ENCODE results near the gene RASSF8. TPM values are rescaled to one million over a fixed set of nuclear protein-coding genes. Genes with fewer than 3 reads are reported as not detected.
A peak's percentile ranks its signal among the peaks of the same experiment; 100 is the strongest.

The RASSF8 gene
- total and polyA plus RNA-seq, 9 of the 15 experiments (the other 6 are each of a cell fraction or from before 2014, with no cell fraction given): 0.01 to 0.36 (median 0.12) TPM; not detected in 1

GRCh38 chr12:25958428-25959070 is at the start of gene RASSF8 (continued):
- TF ChIP-seq ZNF740 (CRISPR knock-in tag; IDR thresholded peaks at IDR 0.05): no peak
- TF ChIP-seq ZNF740 (tag; IDR thresholded peaks at IDR 0.05): no peak
- TF ChIP-seq ZNF217 (CRISPR knock-in tag; IDR thresholded peaks at IDR 0.05): no peak
- TF ChIP-seq PTBP1 (IDR thresholded peaks at IDR 0.05; ENCODE audit: low read depth, low read length): no peak
- TF ChIP-seq THRA (IDR thresholded peaks at IDR 0.05): no peak
- TF ChIP-seq ZNF232 (CRISPR knock-in tag; IDR thresholded peaks at IDR 0.05): no peak
- no peak for TF ChIP-seq ARID2 (IDR thresholded peaks at IDR 0.05)
- no peak for TF ChIP-seq MAFF (IDR thresholded peaks at IDR 0.05; ENCODE audit: low read length)
- no peak for TF ChIP-seq TBL1XR1 (IDR thresholded peaks at IDR 0.05; ENCODE audit: low read length in 2 of 2)
- TF ChIP-seq ZNF583 (CRISPR knock-in tag; IDR thresholded peaks at IDR 0.05): no peak
- TF ChIP-seq SMARCC2 (IDR thresholded peaks at IDR 0.05; ENCODE audit: low read depth): no peak
- TF ChIP-seq ZNF134 (CRISPR knock-in tag; conservative IDR thresholded peaks at IDR 0.05): no peak
- TF ChIP-seq SMAD2 (IDR thresholded peaks at IDR 0.05; ENCODE audit: low read depth, low read length): no peak
- TF ChIP-seq MXI1 (IDR thresholded peaks at IDR 0.05; ENCODE audit: low read depth, low read length): no peak
- TF ChIP-seq MCM2 (IDR thresholded peaks at IDR 0.05; ENCODE audit: low read depth): no peak
- TF ChIP-seq RB1 (IDR thresholded peaks at IDR 0.05; ENCODE audit: low read depth): peak; percentile 7; the same call in 1 of the 2 replicates
- TF ChIP-seq ZNF512 (tag; IDR thresholded peaks at IDR 0.05): no peak
- no peak for TF ChIP-seq ZNF444 (CRISPR knock-in tag; IDR thresholded peaks at IDR 0.05)
- TF ChIP-seq ZNF780A (CRISPR knock-in tag; IDR thresholded peaks at IDR 0.05): no peak
- TF ChIP-seq NR1H2 (CRISPR knock-in tag; IDR thresholded peaks at IDR 0.05): no peak
- no peak for TF ChIP-seq FOXP1 (CRISPR knock-in tag; IDR thresholded peaks at IDR 0.05)
- no peak for TF ChIP-seq SRSF1 (IDR thresholded peaks at IDR 0.05; ENCODE audit: low read depth, low read length)
- peak; percentile 29; the same call in 1 of the 2 replicates for TF ChIP-seq PHF8 (IDR thresholded peaks at IDR 0.05; ENCODE audit: borderline replicate concordance, low read length)
- TF ChIP-seq TAF7 (tag; IDR thresholded peaks at IDR 0.05): no peak
- no peak for TF ChIP-seq SLC30A9 (CRISPR knock-in tag; IDR thresholded peaks at IDR 0.05)
- TF ChIP-seq E2F6 (IDR thresholded peaks at IDR 0.05; ENCODE audit: borderline replicate concordance in 1 of 2, extremely low read depth in 1 of 2, insufficient read depth in 1 of 2, insufficient read length in 1 of 2, low read depth in 1 of 2, low read length in 1 of 2, poor library complexity in 1 of 2, severe bottlenecking in 1 of 2): peak; percentile 88 to 98
